ENCODE measurements around the gene PIGU.
"Not testable (repeated sequence)": the region's sequence is repeated elsewhere in the genome, so short reads cannot be mapped to it uniquely, and the experiment has no call there.

- TF ChIP-seq CTCF, POLR2AphosphoS5, POLR2A (IDR thresholded peaks at IDR 0.05): not testable (repeated sequence)
These were observed 64.9 kb downstream of the PIGU start for GRCh38 chr20:34611976-34612375.
